Heart left ventricle (tissue), 13 donors: ENCODE data around the gene WRAP73.

ENCODE experiments used
- CTCF ChIP-seq, 12 donors: fragments of 200-600 bp; sonication (generic) in 4 of 12; IDR thresholded peaks; one replicate each; pipeline versions ENCODE4 v1.5.0 to v1.8.0; 2018 to 2022; ENCODE audit warnings: antibody characterized with exemption in 12 of 12, mild to moderate bottlenecking in 5 of 12
- POLR2A ChIP-seq, 2 donors: fragments of 450-650 bp; IDR thresholded peaks; one replicate each; pipeline ENCODE4 v1.6.1; 2017; ENCODE audit warnings: antibody characterized with exemption in 2 of 2, mild to moderate bottlenecking in 2 of 2, moderate library complexity in 2 of 2
- donor health status: ischemic (EF 13 %, LVEDD 7.1; RV severe dilation, severe dysfunction).
- donor health status: DM: no; HTN: yes; CAD: no.
- donor health status: DM: no; HTN: no; CAD: no.
- donor health status: ischemic (EF 25% LVEDD 6.9; RV normal size, moderate dysfunction).
- donor health status: ischemic (EF 25% LVEDD 5.7; RV mildly dilated, moderate dysfunction).
- donor health status: ischemic (EF 35%, LVEDD 5.7; RV mildly dilated, moderate dysfunction).
- donor health status: nonischemic (EF 11% LVEDD 7.7; RV severe dilation, severe dysfunction).
- donor health status: DM: yes; HTN: yes; CAD: no.
- donor health status: PGD.
- donor health status: ischemic (EF 29% LVEDD 5.4; RV normal size, mild dysfunction).
- donor health status: nonischemic (EF 23%, LVEDD 6.1; RV moderate dilation, normal function).

- no peak for TF ChIP-seq CTCF (IDR thresholded peaks at IDR 0.05)
- TF ChIP-seq POLR2A (IDR thresholded peaks at IDR 0.05) = no peak
Measured at GRCh38 chr1:3664700-3665375, 14.9 kb upstream of the WRAP73 start.
